ENCODE results near the gene ANKRD49. TPM values are rescaled to one million over a fixed set of nuclear protein-coding genes. Genes with fewer than 3 reads are reported as not detected.
A peak's percentile ranks its signal among the peaks of the same experiment; 100 is the strongest.

Gene ANKRD49, protein sequence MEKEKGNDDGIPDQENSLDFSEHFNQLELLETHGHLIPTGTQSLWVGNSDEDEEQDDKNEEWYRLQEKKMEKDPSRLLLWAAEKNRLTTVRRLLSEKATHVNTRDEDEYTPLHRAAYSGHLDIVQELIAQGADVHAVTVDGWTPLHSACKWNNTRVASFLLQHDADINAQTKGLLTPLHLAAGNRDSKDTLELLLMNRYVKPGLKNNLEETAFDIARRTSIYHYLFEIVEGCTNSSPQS
- polyA plus RNA-seq = 32.8 TPM

GRCh38 chr11:94493281-94494125 lies at the start of gene ANKRD49, which contains the start of gene MRE11:
Gene ANKRD49, plus strand, starts transcription at chr11:94493984. Its CDS starts 2,710 bp downstream, at chr11:94496694.
Gene MRE11, minus strand, starts transcription at chr11:94493844. Its CDS starts 1,043 bp downstream, at chr11:94492801.
- Mint-ChIP-seq H3K4me3 (peak within 1 kb of the TSS; percentile 86 to 96 (median 94)), H3K27me3 (no peaks in the 10 kb centered on the region), H3K36me3 (peaks cover 7% of the 10 kb centered on the region), H3K9me3 (no peaks in the 10 kb centered on the region), H3K4me1 (peaks cover 12 to 25% (median 20%) of the 10 kb centered on the region in 3 donors), H3K27ac (peak within 1 kb of the TSS; percentile 36 to 98 (median 97))

GRCh38 chr11:94445641-94446040 lies 48.1 kb upstream of the ANKRD49 start:
- no peak overlapping the region for H3K27ac Mint-ChIP-seq
- no peak overlapping the region for H3K4me3 Mint-ChIP-seq
- H3K9me3 Mint-ChIP-seq = no peaks in the 10 kb centered on the region
- H3K4me1 Mint-ChIP-seq = no peaks in the 10 kb centered on the region
- H3K27me3 Mint-ChIP-seq = no peaks in the 10 kb centered on the region
- H3K36me3 Mint-ChIP-seq = peaks cover 13% of the 10 kb centered on the region

GRCh38 chr11:94447149-94447548 lies 46.6 kb upstream of the ANKRD49 start:
- Mint-ChIP-seq H3K4me1 (no peaks in the 10 kb centered on the region), H3K27ac (no peak overlapping the region), H3K36me3 (peaks cover 11% of the 10 kb centered on the region), H3K9me3 (no peaks in the 10 kb centered on the region), H3K4me3 (no peak overlapping the region), H3K27me3 (no peaks in the 10 kb centered on the region)

DNA sequence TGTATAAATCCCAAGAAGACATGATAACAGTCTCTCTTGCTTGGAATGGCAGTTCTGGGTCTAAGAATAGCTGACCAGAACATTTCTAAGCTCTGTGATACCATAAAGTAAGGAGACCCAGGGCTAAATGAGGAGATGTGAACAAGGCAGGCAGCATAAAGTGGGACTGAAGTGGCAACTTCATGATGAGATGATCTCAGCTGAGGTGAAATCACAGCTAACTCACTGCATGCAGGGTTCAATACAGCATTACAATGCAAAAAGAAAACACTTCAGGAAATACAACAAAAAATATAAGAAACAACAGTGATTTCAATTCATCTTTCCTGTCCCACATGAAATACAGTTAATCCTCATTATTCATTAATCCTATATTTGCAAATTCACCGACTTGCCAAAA lies 44.8 kb upstream of the ANKRD49 start:
- H3K36me3 Mint-ChIP-seq = peaks cover 12% of the 10 kb centered on the region
- no peaks in the 10 kb centered on the region for H3K27me3 Mint-ChIP-seq
- no peak overlapping the region for H3K4me3 Mint-ChIP-seq
- no peak overlapping the region for H3K27ac Mint-ChIP-seq
- H3K9me3 Mint-ChIP-seq = no peaks in the 10 kb centered on the region
- H3K4me1 Mint-ChIP-seq = no peaks in the 10 kb centered on the region

DNA sequence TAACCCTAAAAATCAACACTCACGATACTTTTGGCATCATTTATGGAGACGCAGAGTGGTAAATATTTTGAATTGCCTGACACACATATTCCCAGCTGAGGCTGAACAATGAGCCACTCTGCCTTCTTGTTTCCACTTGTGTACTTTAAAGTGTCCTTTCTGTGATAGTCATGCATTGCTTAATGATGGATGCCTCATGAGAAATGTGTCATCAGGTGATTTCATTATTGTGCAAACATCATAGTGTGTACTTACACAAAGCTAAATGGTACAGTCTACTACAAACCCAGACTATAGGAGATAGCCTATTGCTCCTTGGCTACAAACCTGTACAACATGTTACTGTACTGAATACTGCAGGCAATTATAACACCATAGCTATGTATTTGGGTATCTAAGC lies 44.3 kb upstream of the ANKRD49 start:
- no peaks in the 10 kb centered on the region for H3K27me3 Mint-ChIP-seq
- no peak overlapping the region for H3K4me3 Mint-ChIP-seq
- H3K9me3 Mint-ChIP-seq = no peaks in the 10 kb centered on the region
- H3K4me1 Mint-ChIP-seq = no peaks in the 10 kb centered on the region
- H3K27ac Mint-ChIP-seq = no peak overlapping the region
- peaks cover 8% of the 10 kb centered on the region for H3K36me3 Mint-ChIP-seq

DNA sequence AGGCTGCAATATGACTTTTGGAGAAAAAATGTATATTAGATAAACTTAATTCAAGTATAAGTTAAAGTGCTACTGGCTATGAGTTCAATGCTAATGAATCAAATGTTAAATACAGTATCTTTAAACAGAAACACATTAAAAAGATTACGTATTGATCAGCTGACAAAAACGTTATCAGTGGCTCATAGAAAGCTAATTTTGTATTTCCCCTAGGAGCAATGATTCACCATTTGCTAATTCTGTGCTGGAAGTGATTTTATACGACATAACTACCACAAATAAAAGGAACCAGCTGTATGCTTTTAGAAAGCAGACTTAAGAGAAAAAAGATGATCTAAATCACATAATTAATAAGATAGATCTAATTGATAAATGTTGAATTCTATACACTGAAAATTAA lies 43.7 kb upstream of the ANKRD49 start:
- no peak overlapping the region for H3K27ac Mint-ChIP-seq
- no peaks in the 10 kb centered on the region for H3K9me3 Mint-ChIP-seq
- H3K4me1 Mint-ChIP-seq = no peaks in the 10 kb centered on the region
- H3K4me3 Mint-ChIP-seq = no peak overlapping the region
- H3K36me3 Mint-ChIP-seq = peaks cover 10% of the 10 kb centered on the region
- H3K27me3 Mint-ChIP-seq = no peaks in the 10 kb centered on the region

GRCh38 chr11:94452988-94453387 lies 40.8 kb upstream of the ANKRD49 start:
- Mint-ChIP-seq H3K27me3 (no peaks in the 10 kb centered on the region), H3K36me3 (peaks cover 11% of the 10 kb centered on the region), H3K4me3 (no peak overlapping the region), H3K9me3 (no peaks in the 10 kb centered on the region), H3K27ac (no peak overlapping the region), H3K4me1 (no peaks in the 10 kb centered on the region)

- no peaks in the 10 kb centered on the region for H3K9me3 Mint-ChIP-seq
- no peak overlapping the region for H3K27ac Mint-ChIP-seq
- H3K36me3 Mint-ChIP-seq = peaks cover 11% of the 10 kb centered on the region
- H3K4me1 Mint-ChIP-seq = peaks cover 0 to 2% (median 0%) of the 10 kb centered on the region in 3 donors
- H3K27me3 Mint-ChIP-seq = no peaks in the 10 kb centered on the region
- H3K4me3 Mint-ChIP-seq = no peak overlapping the region
Observed at GRCh38 chr11:94454301-94454700, 39.5 kb upstream of the ANKRD49 start.

GRCh38 chr11:94455861-94456260 lies 37.9 kb upstream of the ANKRD49 start:
- no peaks in the 10 kb centered on the region for H3K27me3 Mint-ChIP-seq
- H3K27ac Mint-ChIP-seq = no peak overlapping the region
- no peak overlapping the region for H3K4me3 Mint-ChIP-seq
- peaks cover 0 to 2% (median 0%) of the 10 kb centered on the region in 3 donors for H3K4me1 Mint-ChIP-seq
- H3K36me3 Mint-ChIP-seq = peaks cover 9% of the 10 kb centered on the region
- no peaks in the 10 kb centered on the region for H3K9me3 Mint-ChIP-seq

GRCh38 chr11:94457118-94458029 lies 36.4 kb upstream of the ANKRD49 start:
- H3K36me3 Mint-ChIP-seq = peaks cover 9% of the 10 kb centered on the region

GRCh38 chr11:94459576-94459975 lies 34.2 kb upstream of the ANKRD49 start:
- peak overlapping the region in 1 of 4 donors; percentile 14 for H3K4me3 Mint-ChIP-seq
- H3K27ac Mint-ChIP-seq = no peak overlapping the region
- H3K36me3 Mint-ChIP-seq = peaks cover 13% of the 10 kb centered on the region
- no peaks in the 10 kb centered on the region for H3K27me3 Mint-ChIP-seq
- peaks cover 0 to 2% (median 0%) of the 10 kb centered on the region in 3 donors for H3K9me3 Mint-ChIP-seq
- H3K4me1 Mint-ChIP-seq = peaks cover 0 to 2% (median 0%) of the 10 kb centered on the region in 3 donors

More at GRCh38 chr11:94457118-94458029, 36.4 kb upstream of the ANKRD49 start:
- no peaks in the 10 kb centered on the region for H3K9me3 Mint-ChIP-seq
- no peak overlapping the region for H3K4me3 Mint-ChIP-seq
- peak overlapping the region in 1 of 3 donors; percentile 3 for H3K27ac Mint-ChIP-seq
- H3K4me1 Mint-ChIP-seq = peaks cover 0 to 2% (median 0%) of the 10 kb centered on the region in 3 donors
- H3K27me3 Mint-ChIP-seq = no peaks in the 10 kb centered on the region

GRCh38 chr11:94469416-94469815 lies 24.4 kb upstream of the ANKRD49 start:
- Mint-ChIP-seq H3K27ac (no peak overlapping the region), H3K9me3 (peaks cover 0 to 2% (median 0%) of the 10 kb centered on the region in 3 donors), H3K27me3 (no peaks in the 10 kb centered on the region), H3K4me3 (no peak overlapping the region), H3K36me3 (peaks cover 21% of the 10 kb centered on the region), H3K4me1 (peaks cover 8 to 11% (median 8%) of the 10 kb centered on the region in 3 donors)

- Mint-ChIP-seq H3K4me1 (peaks cover 9 to 15% (median 10%) of the 10 kb centered on the region in 3 donors), H3K27me3 (no peaks in the 10 kb centered on the region), H3K4me3 (no peak overlapping the region), H3K9me3 (no peaks in the 10 kb centered on the region), H3K27ac (peak overlapping the region in 1 of 3 donors; percentile 56), H3K36me3 (peaks cover 19% of the 10 kb centered on the region)
Observed at GRCh38 chr11:94472916-94473799, 20.6 kb upstream of the ANKRD49 start.

- Mint-ChIP-seq H3K4me1 (peaks cover 10 to 15% (median 11%) of the 10 kb centered on the region in 3 donors), H3K36me3 (peaks cover 19% of the 10 kb centered on the region), H3K4me3 (no peak overlapping the region), H3K9me3 (no peaks in the 10 kb centered on the region), H3K27me3 (no peaks in the 10 kb centered on the region), H3K27ac (no peak overlapping the region)
Observed at GRCh38 chr11:94477624-94478023, 16.2 kb upstream of the ANKRD49 start.

Measured in IgD-negative memory B cell (primary cell).